Measurements from ENCODE around the gene RRP8.

DNA sequence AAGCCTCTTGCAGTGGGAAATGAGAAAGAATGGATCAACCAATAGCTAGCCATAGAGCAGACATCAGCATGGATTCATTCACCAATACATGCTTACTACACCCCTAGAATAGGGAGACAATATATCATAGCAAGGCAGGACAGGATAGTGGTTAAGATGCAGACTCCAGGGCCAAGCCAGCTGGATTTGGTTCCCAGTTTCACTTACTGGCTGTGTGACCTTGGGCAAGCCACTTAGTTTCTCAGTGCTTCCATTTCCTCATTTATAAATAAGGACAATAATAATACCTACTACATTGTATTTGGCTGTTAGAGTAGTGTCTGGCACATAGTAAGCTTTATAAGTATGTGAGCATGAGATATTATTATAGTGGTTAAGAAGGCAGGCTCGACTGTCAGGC, 45.1 kb upstream of the RRP8 start:
- TF ChIP-seq, protein P1, sequence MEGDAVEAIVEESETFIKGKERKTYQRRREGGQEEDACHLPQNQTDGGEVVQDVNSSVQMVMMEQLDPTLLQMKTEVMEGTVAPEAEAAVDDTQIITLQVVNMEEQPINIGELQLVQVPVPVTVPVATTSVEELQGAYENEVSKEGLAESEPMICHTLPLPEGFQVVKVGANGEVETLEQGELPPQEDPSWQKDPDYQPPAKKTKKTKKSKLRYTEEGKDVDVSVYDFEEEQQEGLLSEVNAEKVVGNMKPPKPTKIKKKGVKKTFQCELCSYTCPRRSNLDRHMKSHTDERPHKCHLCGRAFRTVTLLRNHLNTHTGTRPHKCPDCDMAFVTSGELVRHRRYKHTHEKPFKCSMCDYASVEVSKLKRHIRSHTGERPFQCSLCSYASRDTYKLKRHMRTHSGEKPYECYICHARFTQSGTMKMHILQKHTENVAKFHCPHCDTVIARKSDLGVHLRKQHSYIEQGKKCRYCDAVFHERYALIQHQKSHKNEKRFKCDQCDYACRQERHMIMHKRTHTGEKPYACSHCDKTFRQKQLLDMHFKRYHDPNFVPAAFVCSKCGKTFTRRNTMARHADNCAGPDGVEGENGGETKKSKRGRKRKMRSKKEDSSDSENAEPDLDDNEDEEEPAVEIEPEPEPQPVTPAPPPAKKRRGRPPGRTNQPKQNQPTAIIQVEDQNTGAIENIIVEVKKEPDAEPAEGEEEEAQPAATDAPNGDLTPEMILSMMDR (IDR thresholded peaks at IDR 0.05; ENCODE audit: insufficient read depth, low read depth, low read length) = no peak
- TF ChIP-seq EZH2 (IDR thresholded peaks at IDR 0.05; ENCODE audit: insufficient read depth, low read length) = no peak
